ENCODE measurements around the gene HOXD12.
A peak's percentile ranks its signal among the peaks of the same experiment; 100 is the strongest.

Gene HOXD12

GRCh38 chr2:176093898-176094249 is 5.7 kb upstream of the HOXD12 start:
- DNase-seq = no peak

GRCh38 chr2:176094349-176094748 is 5.2 kb upstream of the HOXD12 start:
- no peak for DNase-seq

GRCh38 chr2:176095421-176095820 is 4.2 kb upstream of the HOXD12 start:
- no peak for DNase-seq

- DNase-seq = peak; percentile 39
These were observed 3.2 kb upstream of the HOXD12 start for GRCh38 chr2:176096243-176096985.

- DNase-seq = peak; percentile 95
These were observed 2.4 kb upstream of the HOXD12 start for GRCh38 chr2:176096986-176097819.

- DNase-seq = peak; percentile 75
These were observed 1.7 kb upstream of the HOXD12 start for GRCh38 chr2:176097820-176098365.

- DNase-seq = peak; percentile 64
These were observed 1.0 kb upstream of the HOXD12 start for GRCh38 chr2:176098366-176099158.

GRCh38 chr2:176099159-176099727 is 352 bp upstream of the HOXD12 start:
- DNase-seq = no peak

- no peak for DNase-seq
These were observed 1.0 kb downstream of the HOXD12 start for GRCh38 chr2:176100547-176101140.

GRCh38 chr2:176101216-176101830 is 1.7 kb downstream of the HOXD12 start:
- peak; percentile 39 for DNase-seq

GRCh38 chr2:176101842-176102241 is 2.2 kb downstream of the HOXD12 start:
- no peak for DNase-seq

GRCh38 chr2:176102309-176102866 is 2.8 kb downstream of the HOXD12 start:
- DNase-seq = no peak

- no peak for DNase-seq
These were observed 3.6 kb downstream of the HOXD12 start for GRCh38 chr2:176103194-176103593.

- DNase-seq = no peak
These were observed 4.2 kb downstream of the HOXD12 start for GRCh38 chr2:176103742-176104315.

- DNase-seq = no peak
These were observed 4.9 kb downstream of the HOXD12 start for GRCh38 chr2:176104316-176105077.

- no peak for DNase-seq
These were observed 5.6 kb downstream of the HOXD12 start for GRCh38 chr2:176105078-176105729.

- DNase-seq = peak; percentile 40
These were observed 6.4 kb downstream of the HOXD12 start for GRCh38 chr2:176105730-176106580.

All from DMS79 treated with DMSO at 0.1 percent for 48 hours (cell line).